HCT116 (cell line): ENCODE measurements around the gene POU3F1. TPM values are rescaled to one million over a fixed set of nuclear protein-coding genes. Genes with fewer than 3 reads are reported as not detected.

ENCODE experiments used
- ATAC-seq: fragments of 200-7000 bp; cut with Tn5 transposase; 2 replicates; pipeline ENCODE4 v1.9.1; 2020; ENCODE audit warnings: mild to moderate bottlenecking, moderate library complexity
- BruUV-seq: library from RNA; stranded (reverse); fragments of 400-500 nt; replicated peaks from 2 replicates; lab custom pipeline; 2021; lab: Mats Ljungman, UMichigan
- CTCF ChIA-PET: fragments of 300-600 bp; sonication (Branson Sonifier 250); formaldehyde crosslinking; loops from one replicate; lab custom pipeline; 2021; ENCODE audit warnings: antibody characterized with exemption; lab: Charles Lee
- POLR2A ChIA-PET: fragments of 300-600, 350-600 bp; sonication (Branson Sonifier 250); formaldehyde crosslinking; loops from one replicate; lab custom pipeline; 2021; ENCODE audit warnings: antibody characterized with exemption; lab: Charles Lee
- RAD21 ChIA-PET, 2 experiments: fragments of 300-600 bp; sonication (Branson Sonifier 250); formaldehyde crosslinking; loops; one replicate each; lab custom pipeline; 2023; ENCODE audit warnings: low total read pairs in 2 of 2; ENCODE audit not compliant: uncharacterized antibody in 2 of 2, unreplicated experiment in 2 of 2, low non-redundant PET in 1 of 2; lab: Charles Lee
- DNase-seq: peaks from one replicate; pipeline ENCODE4 v3.0.0-alpha.2; 2010; ENCODE audit warnings: low read depth, low spot score
- H2AFZ ChIP-seq: fragments of 200-600 bp; shearing (Covaris generic), sonication (generic); 2 replicates; pipeline ENCODE4 v1.6.1; 2017; ENCODE audit warnings: low read depth, mixed run types, mixed read lengths, antibody characterized with exemption, low read length; ENCODE audit not compliant: poor library complexity, severe bottlenecking
- H3K27ac ChIP-seq: 2 replicates; pipeline ENCODE4 v1.5.1; 2012; ENCODE audit warnings: low read depth, low read length
- H3K27me3 ChIP-seq: fragments of 200-600 bp; sonication (generic); 2 replicates; pipeline ENCODE4 v1.6.1; 2016; ENCODE audit warnings: mixed run types, low read length, mixed read lengths; ENCODE audit not compliant: insufficient read depth
- H3K36me3 ChIP-seq, 2 experiments: fragments of 200-500 bp in 1 of 2; fragments of 200-600 bp in 1 of 2; sonication (Bioruptor generic) in 1 of 2; sonication (generic) in 1 of 2; 2 replicates each; pipeline versions ENCODE4 v1.5.1 to v1.6.1; 2014 to 2016; ENCODE audit warnings: low read length in 2 of 2, inconsistent platforms in 1 of 2, mixed read lengths in 1 of 2, mixed run types in 1 of 2; ENCODE audit not compliant: insufficient read depth in 2 of 2, control insufficient read depth in 1 of 2
- H3K4me1 ChIP-seq, 2 experiments: fragments of 200-600 bp in 1 of 2; sonication (generic) in 1 of 2; 2 replicates each; pipeline versions ENCODE4 v1.5.1 to v1.6.1; 2012 to 2017; ENCODE audit warnings: low read length in 2 of 2, inconsistent platforms in 1 of 2, mild to moderate bottlenecking in 1 of 2, mixed read lengths in 1 of 2, mixed run types in 1 of 2, moderate library complexity in 1 of 2; ENCODE audit not compliant: insufficient read depth in 2 of 2, control insufficient read depth in 1 of 2
- H3K4me2 ChIP-seq: fragments of 200-600 bp; sonication (generic); 2 replicates; pipeline ENCODE4 v1.6.1; 2017; ENCODE audit warnings: mixed run types, low read length, mixed read lengths
- H3K4me3 ChIP-seq, 2 experiments: fragments of 200-600 bp in 1 of 2; sonication (generic) in 1 of 2; replicated peaks in 1 of 2; 2 replicates each; pipeline ENCODE4 v1.5.1; 2011 to 2016; ENCODE audit warnings: low read length in 2 of 2, control low read depth in 1 of 2, low read depth in 1 of 2, mild to moderate bottlenecking in 1 of 2, mixed read lengths in 1 of 2, mixed run types in 1 of 2
- H3K79me2 ChIP-seq: fragments of 200-600 bp; sonication (generic); 2 replicates; pipeline ENCODE4 v1.6.1; 2017; ENCODE audit warnings: mild to moderate bottlenecking, mixed run types, low read length, moderate library complexity, mixed read lengths; ENCODE audit not compliant: insufficient read depth
- H3K9ac ChIP-seq: fragments of 200-600 bp; sonication (generic); 2 replicates; pipeline ENCODE4 v1.6.1; 2016; ENCODE audit warnings: low read length, mixed read lengths
- H3K9me2 ChIP-seq: fragments of 200-600 bp; sonication (generic), shearing (Covaris generic); 2 replicates; pipeline ENCODE4 v1.6.1; 2017; ENCODE audit warnings: mixed run types, mild to moderate bottlenecking, moderate library complexity; ENCODE audit not compliant: insufficient read depth
- H3K9me3 ChIP-seq, 2 experiments: fragments of 200-500 bp in 1 of 2; fragments of 200-600 bp in 1 of 2; sonication (Bioruptor generic) in 1 of 2; sonication (generic) in 1 of 2; 2 replicates each; pipeline ENCODE4 v1.6.1; 2014 to 2017; ENCODE audit warnings: low read length in 2 of 2, mixed read lengths in 2 of 2, inconsistent platforms in 1 of 2, low read depth in 1 of 2, mild to moderate bottlenecking in 1 of 2, mixed run types in 1 of 2, moderate library complexity in 1 of 2; ENCODE audit not compliant: control insufficient read depth in 1 of 2, insufficient read depth in 1 of 2
- H4K20me1 ChIP-seq: fragments of 200-600 bp; sonication (generic), shearing (Covaris generic); 2 replicates; pipeline ENCODE4 v1.6.1; 2017; ENCODE audit warnings: mixed run types, mild to moderate bottlenecking, moderate library complexity; ENCODE audit not compliant: insufficient read depth
- CBX3 ChIP-seq: IDR thresholded peaks from 2 replicates; pipeline ENCODE4 v1.6.1; 2012; ENCODE audit warnings: low read depth
- CEBPB ChIP-seq: IDR thresholded peaks from 2 replicates; pipeline ENCODE4 v1.6.1; 2012; ENCODE audit warnings: low read depth
- EGR1 ChIP-seq: IDR thresholded peaks from 2 replicates; pipeline ENCODE4 v1.6.1; 2012; ENCODE audit warnings: low read depth
- EZH2phosphoT487 ChIP-seq: fragments of 200-600 bp; IDR thresholded peaks from 2 replicates; pipeline ENCODE4 v1.6.1; 2018; ENCODE audit warnings: antibody characterized with exemption, borderline replicate concordance
- FOSL1 ChIP-seq: IDR thresholded peaks from 2 replicates; pipeline ENCODE4 v1.6.1; 2012; ENCODE audit warnings: low read depth
- JUND ChIP-seq: IDR thresholded peaks from 2 replicates; pipeline ENCODE4 v1.6.1; 2012
- POLR2A ChIP-seq: IDR thresholded peaks from 2 replicates; pipeline ENCODE4 v1.7.0; 2011; ENCODE audit warnings: borderline replicate concordance; ENCODE audit not compliant: insufficient read depth, insufficient read length; ENCODE audit errors: extremely low read depth
- RAD21 ChIP-seq: IDR thresholded peaks from 2 replicates; pipeline ENCODE4 v1.6.1; 2012; ENCODE audit warnings: low read depth, mild to moderate bottlenecking
- SIN3A ChIP-seq: IDR thresholded peaks from 2 replicates; pipeline ENCODE4 v1.6.1; 2012; ENCODE audit warnings: low read depth
- SP1 ChIP-seq: IDR thresholded peaks from 2 replicates; pipeline ENCODE4 v1.6.1; 2012; ENCODE audit warnings: low read depth
- SRF ChIP-seq: IDR thresholded peaks from 2 replicates; pipeline ENCODE4 v1.6.1; 2012; ENCODE audit warnings: low read depth
- TCF7L2 ChIP-seq: IDR thresholded peaks from 2 replicates; pipeline ENCODE4 v1.7.0; 2011; ENCODE audit warnings: borderline replicate concordance, inconsistent platforms; ENCODE audit not compliant: insufficient read depth, insufficient read length; ENCODE audit errors: extremely low read depth
- YY1 ChIP-seq: IDR thresholded peaks from 2 replicates; pipeline ENCODE4 v1.6.1; 2011; ENCODE audit warnings: low read length, low read depth, moderate library complexity, mild to moderate bottlenecking; ENCODE audit not compliant: insufficient replicate concordance; ENCODE audit errors: extremely low read depth
- ZFX ChIP-seq: fragments of 450-650 bp; IDR thresholded peaks from 2 replicates; pipeline ENCODE4 v1.6.1; 2017
- ZNF274 ChIP-seq: fragments of 200-500 bp; sonication (Bioruptor generic); IDR thresholded peaks from 2 replicates; pipeline ENCODE4 v1.6.1; 2014; ENCODE audit warnings: mild to moderate bottlenecking, low read depth, low read length, inconsistent platforms
- intact Hi-C: fragments of 100-400 bp; cut with micrococcal nuclease; formaldehyde crosslinking; loops from 2 replicates; pipeline ENCODE4 v1.10.0; 2022
- total RNA-seq: library from RNA; stranded (reverse); gene quantifications from one replicate; pipeline ENCODE4 v1.2.1, GENCODE V29; 2021; ENCODE audit not compliant: unreplicated experiment
- TF ChIP-seq, protein P1 (sequence below), 3 experiments: fragments of 200-600 bp in 1 of 3; sonication (generic) in 1 of 3; IDR thresholded peaks in 2 of 3; conservative IDR thresholded peaks in 1 of 3; 2 replicates each; pipeline ENCODE4 v1.5.1; 2012 to 2017; ENCODE audit warnings: low read depth in 2 of 3, low read length in 2 of 3, antibody characterized with exemption in 1 of 3, borderline replicate concordance in 1 of 3, control low read depth in 1 of 3, mild to moderate bottlenecking in 1 of 3, mixed read lengths in 1 of 3, mixed run types in 1 of 3, moderate library complexity in 1 of 3; ENCODE audit not compliant: insufficient read depth in 1 of 3
- TF ChIP-seq, protein P2 (sequence below): IDR thresholded peaks from 2 replicates; pipeline ENCODE4 v1.6.1; 2012
- TF ChIP-seq, protein P3 (sequence below): IDR thresholded peaks from 2 replicates; pipeline ENCODE4 v1.6.1; 2012

POU3F1 gene
- total RNA-seq, 1 experiment from 2014 or later: not detected

DNA sequence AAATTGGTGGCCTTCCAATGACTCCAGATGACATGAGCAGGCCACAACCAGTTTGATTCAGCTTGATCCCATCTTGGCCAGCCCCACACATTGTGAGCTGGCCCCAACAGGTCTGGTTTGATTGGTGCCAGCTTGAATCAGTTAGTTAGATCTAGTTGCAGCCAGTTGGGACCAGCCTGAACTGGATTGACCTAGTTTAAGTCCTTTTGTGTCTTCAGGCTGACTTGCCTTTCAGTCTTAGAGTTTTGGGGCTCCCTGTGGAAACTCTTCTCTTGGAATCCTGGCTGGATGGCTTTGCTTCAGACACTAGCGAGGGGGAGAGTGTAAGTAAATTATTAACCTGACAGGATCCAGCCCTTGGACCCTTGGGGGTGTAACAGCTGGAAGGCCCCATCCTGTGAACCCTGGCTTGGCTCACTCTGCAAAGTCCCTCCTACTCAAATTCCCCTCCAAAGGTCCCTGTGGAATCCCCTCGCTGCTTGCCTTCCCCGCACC lies 36.2 kb upstream of the POU3F1 start:
- Histone ChIP-seq H3K79me2 (no peaks in the 10 kb centered on the region), H3K4me3 (no peak overlapping the region), H2AFZ (no peak overlapping the region), H3K27ac (no peak overlapping the region), H4K20me1 (no peaks in the 10 kb centered on the region), H3K9me3 (no peaks in the 10 kb centered on the region), H3K4me1 (no peaks in the 10 kb centered on the region), H3K27me3 (no peaks in the 10 kb centered on the region), H3K4me2 (no peak overlapping the region), H3K9ac (no peak overlapping the region), H3K9me2 (no peaks in the 10 kb centered on the region), H3K36me3 (no peaks in the 10 kb centered on the region)
- POLR2A ChIA-PET: no interaction called here
- DNase-seq (no peak), ATAC-seq (no peak)
- TF ChIP-seq JUND (no peak), RAD21 (no peak), SRF (no peak), YY1 (no peak), SP1 (no peak), CBX3 (no peak), TCF7L2 (no peak), EZH2phosphoT487 (no peak), FOSL1 (no peak), POLR2A (no peak), CEBPB (no peak), SIN3A (no peak), EGR1 (no peak), ZFX (no peak), ZNF274 (no peak)
- TF ChIP-seq, protein P1, sequence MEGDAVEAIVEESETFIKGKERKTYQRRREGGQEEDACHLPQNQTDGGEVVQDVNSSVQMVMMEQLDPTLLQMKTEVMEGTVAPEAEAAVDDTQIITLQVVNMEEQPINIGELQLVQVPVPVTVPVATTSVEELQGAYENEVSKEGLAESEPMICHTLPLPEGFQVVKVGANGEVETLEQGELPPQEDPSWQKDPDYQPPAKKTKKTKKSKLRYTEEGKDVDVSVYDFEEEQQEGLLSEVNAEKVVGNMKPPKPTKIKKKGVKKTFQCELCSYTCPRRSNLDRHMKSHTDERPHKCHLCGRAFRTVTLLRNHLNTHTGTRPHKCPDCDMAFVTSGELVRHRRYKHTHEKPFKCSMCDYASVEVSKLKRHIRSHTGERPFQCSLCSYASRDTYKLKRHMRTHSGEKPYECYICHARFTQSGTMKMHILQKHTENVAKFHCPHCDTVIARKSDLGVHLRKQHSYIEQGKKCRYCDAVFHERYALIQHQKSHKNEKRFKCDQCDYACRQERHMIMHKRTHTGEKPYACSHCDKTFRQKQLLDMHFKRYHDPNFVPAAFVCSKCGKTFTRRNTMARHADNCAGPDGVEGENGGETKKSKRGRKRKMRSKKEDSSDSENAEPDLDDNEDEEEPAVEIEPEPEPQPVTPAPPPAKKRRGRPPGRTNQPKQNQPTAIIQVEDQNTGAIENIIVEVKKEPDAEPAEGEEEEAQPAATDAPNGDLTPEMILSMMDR (IDR thresholded peaks at IDR 0.05 in 2 of 3, conservative IDR thresholded peaks at IDR 0.05 in 1 of 3; ENCODE audit: borderline replicate concordance in 1 of 3, insufficient read depth in 1 of 3, low read depth in 2 of 3, low read length in 2 of 3): no peak
- TF ChIP-seq, protein P2, sequence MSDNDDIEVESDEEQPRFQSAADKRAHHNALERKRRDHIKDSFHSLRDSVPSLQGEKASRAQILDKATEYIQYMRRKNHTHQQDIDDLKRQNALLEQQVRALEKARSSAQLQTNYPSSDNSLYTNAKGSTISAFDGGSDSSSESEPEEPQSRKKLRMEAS: no peak
- TF ChIP-seq, protein P3, sequence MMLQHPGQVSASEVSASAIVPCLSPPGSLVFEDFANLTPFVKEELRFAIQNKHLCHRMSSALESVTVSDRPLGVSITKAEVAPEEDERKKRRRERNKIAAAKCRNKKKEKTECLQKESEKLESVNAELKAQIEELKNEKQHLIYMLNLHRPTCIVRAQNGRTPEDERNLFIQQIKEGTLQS: no peak
- BruUV-seq: no TSS peak
- intact Hi-C loops: no loop called here
- CTCF ChIA-PET: no interaction called here
- RAD21 ChIA-PET: no interaction called here
